ENCODE data around the gene ZBTB45.
"Not testable (repeated sequence)": the region's sequence is repeated elsewhere in the genome, so short reads cannot be mapped to it uniquely, and the experiment has no call there.

Gene ZBTB45

DNA sequence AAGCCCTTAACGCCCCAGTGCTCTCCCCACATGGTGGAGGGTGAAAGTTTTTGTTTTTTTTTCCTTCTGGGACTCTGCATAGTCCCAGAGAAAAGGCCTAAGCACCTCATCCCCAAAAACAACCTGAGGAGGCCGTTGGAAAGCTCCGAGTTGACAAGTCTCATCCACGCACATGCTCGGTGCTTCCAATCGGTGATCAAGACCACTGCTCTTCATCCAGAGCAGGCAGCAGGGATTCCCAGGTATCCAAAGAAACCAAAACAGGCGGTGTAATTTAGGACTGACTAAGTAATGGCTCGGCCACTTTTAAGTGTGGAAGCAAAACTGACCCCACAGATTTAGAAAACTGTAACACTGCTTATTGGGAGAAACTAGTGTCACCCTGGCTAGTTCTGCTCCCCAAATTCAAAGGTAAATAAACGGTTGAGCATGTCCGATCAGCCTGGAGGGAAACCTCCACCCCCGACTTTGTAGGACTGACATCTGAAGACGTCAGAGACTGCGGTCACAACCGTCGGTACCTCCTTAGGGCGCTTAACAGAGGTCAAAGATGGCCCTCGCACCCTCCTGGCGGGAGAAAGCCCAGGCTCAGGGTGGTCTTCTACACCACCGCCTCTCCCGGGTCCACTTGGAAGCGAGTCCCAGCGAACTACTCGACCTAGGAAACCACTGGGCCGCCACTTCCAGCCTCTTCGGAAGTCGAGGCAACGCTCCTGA, 44.5 kb downstream of the ZBTB45 start:
- DNase-seq (ENCODE audit: low read depth), result no peak

DNA sequence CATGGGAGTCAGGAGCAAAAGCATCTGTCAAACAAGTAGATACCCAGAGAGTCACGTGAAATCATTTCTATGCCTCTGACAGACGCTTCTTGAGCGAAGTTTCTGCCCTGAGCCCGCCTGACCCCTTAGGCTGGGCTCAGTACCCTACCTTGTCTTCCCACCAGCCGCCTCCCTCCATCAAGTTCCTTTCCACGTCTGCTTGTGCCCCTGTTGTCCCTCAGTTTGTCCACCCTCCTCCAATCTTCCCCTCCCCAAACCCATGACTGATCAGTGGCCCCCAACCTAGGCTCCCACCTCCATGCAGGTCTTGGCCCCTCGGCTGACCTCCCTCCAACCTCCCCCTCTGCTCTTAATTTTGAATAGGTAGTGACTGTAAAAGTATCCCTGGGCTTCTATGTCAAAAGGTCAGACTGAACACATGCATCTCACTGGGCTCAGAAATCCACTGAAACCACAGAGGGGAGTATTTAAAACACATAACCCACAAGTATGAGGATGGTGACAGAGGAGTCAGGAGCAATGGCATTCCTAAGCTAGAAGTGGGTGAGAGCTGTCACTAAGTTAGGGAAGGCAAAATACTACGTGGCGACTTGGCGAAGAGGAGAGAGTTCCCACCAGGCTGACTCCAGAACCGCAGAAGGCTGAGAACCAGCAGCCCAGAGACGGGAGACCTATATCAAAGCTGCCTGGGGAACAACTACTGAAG, 45.2 kb downstream of the ZBTB45 start:
- no peak for DNase-seq (ENCODE audit: low read depth)

DNA sequence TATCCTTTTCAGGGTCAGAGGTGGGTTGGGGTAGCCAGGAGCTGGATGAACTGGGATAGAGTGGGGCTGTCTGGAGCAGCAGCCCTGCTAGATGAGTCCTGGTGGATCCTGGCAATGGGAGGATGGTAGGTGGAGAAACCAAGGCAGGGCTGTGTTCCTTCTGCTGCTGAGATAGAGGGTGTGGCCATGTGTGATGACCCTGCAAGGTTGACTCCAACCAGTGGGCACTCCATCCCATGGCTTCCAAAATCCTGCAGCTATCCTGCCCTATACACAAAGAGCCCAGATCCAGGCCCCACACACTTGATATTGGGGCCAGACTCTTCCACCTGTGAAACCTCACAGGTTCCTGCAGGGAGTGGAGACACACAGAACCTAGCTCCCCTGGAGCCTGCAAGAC, 45.8 kb downstream of the ZBTB45 start:
- no peak for DNase-seq (ENCODE audit: low read depth)

GRCh38 chr19:58471736-58472135, 47.9 kb downstream of the ZBTB45 start:
- DNase-seq (ENCODE audit: low read depth), result no peak

GRCh38 chr19:58470837-58471543, 48.6 kb downstream of the ZBTB45 start:
- not testable (repeated sequence) for DNase-seq (ENCODE audit: low read depth)

GRCh38 chr19:58469241-58470013, 50.2 kb downstream of the ZBTB45 start:
- DNase-seq (ENCODE audit: low read depth), result no peak

DNA sequence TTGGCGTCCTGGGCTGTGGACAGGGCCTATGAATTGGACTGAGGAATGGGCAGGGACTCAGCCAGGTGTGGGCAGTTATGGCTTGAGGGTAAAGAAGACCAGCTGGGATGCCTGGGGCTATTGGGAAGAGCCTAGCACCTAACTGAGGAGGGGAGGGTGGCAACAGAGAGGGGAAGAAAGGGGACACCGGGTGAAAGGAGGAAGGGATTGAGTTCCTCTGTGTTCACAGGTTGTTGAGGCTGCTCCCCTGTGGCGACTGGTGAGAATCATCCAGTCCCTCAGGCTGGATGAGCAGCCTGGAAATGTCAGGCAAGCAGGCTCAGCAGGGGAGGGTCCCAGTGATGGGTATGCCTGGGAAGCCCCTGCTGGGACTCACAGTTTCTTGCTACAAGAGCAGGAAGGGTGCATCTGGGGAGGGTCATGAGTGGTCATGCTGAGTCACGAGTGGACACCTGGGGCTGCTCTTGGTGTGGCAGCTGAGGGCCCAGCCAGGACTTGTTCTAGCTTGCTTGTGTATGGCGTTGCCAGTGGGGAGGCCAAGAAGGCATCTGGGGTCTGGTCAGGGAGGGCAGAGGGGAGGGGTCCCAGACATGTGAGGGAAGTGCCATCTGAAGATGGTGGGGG, 51.3 kb downstream of the ZBTB45 start:
- no peak for DNase-seq (ENCODE audit: low read depth)

DNA sequence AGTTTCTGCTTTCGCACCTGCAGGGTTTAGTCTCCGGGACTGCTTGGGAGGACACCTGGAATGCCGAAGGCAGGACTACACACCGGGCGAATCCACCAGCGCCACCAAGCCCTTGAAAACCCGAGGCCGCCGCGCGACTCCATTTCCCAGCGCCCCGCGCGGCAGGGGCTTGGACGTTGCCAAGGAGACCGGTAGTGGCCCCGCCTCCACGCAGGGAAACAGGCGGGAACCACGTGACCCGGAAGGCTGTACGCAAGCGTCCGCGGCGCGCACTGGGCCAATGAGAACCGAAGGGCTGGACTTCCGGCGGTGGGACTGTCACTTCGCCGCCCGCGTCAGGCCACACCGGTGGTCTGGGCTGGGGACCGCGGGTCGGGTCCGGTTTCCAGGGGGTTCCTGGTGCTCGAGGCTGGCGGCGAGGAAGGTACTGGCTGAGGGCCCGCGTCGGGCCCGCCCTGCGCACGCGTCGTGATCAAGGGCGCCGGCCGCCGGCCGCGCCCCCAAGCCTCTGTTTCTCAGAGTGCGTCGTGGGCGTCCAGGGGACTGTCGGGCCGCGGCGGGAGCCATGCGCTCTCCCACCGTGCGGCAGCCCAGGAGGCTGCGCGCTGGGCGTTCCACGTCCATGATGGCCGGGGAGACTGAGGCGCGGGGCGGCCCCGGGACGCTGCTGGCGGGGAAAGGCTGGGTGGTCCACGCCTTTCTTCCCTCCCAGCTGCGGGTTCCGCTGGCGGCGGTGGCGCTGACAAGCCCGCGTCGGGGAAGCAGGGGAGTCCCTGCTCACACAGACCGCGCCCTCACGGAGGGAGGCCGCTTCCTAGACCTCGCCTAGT, 52.6 kb downstream of the ZBTB45 start, which contains the start of gene ZNF324:
ZNF324 (plus strand) TSS at position 321 of the 830 bp plus-strand sequence. CDS start 2,106 bp downstream, outside the sequence.
- DNase-seq (ENCODE audit: low read depth), result peak; percentile 36

DNA sequence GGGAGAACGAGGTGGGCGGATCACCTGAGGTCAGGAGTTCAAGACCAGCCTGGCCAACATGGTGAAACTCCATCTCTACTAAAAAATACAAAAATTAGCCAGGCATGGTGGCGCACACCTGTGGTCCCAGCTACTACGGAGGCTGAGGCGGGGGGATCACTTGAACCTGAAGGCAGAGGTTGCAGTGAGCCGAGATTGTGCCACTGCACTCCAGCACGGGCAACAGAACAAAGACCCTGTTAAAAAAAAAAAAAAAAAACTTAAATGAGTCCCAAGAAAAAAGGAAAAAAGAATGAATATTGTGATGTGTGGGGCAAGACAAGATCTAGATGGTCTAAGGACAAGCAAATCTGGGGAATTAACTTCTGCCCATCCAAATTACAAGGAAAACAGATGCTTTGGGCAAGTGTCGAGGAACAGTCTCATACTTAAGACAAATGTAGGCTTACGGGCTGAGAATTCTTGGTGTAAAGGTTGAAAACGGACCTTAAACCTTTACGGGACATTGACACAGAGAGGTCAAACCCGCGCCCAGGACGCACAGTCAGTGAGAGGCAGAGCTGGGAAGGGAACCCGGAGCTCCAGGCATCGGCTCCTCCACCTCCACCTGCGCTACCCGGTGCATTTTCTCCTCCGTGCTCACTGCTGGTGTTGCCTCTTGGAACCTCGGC, 53.4 kb downstream of the ZBTB45 start:
- no peak for DNase-seq (ENCODE audit: low read depth)
